ENCODE data around the gene SCYL2.

Gene SCYL2

DNA sequence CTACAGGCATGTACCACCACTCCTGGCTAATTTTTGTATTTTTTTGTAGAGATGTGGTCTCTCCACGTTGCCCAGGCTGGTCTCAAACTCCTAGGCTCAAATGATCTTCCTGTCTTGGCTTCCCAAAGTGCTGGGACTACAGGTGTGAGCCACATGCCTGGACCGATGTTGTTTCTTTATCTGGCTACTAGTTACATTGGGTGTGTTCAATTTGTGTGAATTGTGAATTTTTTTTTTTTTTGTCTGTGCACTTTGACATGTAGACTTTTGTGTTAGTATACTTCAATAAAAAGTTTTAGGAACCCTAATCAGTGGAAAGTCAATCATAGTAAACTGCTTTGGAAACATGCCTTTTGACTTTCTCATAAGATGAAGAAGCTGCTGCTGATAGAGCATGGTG lies 65.9 kb downstream of the SCYL2 start (continued):
- no peak for TF ChIP-seq ESRRG (CRISPR knock-in tag; IDR thresholded peaks at IDR 0.05)
- TF ChIP-seq, protein P1, sequence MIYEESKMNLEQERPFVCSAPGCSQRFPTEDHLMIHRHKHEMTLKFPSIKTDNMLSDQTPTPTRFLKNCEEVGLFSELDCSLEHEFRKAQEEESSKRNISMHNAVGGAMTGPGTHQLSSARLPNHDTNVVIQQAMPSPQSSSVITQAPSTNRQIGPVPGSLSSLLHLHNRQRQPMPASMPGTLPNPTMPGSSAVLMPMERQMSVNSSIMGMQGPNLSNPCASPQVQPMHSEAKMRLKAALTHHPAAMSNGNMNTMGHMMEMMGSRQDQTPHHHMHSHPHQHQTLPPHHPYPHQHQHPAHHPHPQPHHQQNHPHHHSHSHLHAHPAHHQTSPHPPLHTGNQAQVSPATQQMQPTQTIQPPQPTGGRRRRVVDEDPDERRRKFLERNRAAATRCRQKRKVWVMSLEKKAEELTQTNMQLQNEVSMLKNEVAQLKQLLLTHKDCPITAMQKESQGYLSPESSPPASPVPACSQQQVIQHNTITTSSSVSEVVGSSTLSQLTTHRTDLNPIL (CRISPR knock-in tag; IDR thresholded peaks at IDR 0.05; ENCODE audit: low read depth): no peak

DNA sequence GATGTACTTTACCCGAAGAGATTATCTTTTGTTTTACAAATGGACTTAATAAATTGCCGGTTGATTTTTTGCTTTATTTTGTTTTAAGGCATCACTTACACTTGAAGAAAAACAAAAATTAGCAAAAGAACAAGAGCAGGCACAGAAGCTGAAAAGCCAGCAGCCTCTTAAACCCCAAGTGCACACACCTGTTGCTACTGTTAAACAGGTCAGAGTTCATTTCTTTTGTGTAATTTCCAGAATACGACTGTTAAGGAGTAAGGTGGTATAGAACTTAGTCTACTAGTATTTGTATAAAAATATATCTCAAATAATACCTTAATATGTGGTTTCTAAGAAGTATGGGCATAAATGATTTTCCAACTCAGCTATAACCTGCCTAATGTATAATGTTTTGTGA lies 70.3 kb downstream of the SCYL2 start:
- TF ChIP-seq CSDC2 (CRISPR knock-in tag; IDR thresholded peaks at IDR 0.05) (no peak), ZNF70 (CRISPR knock-in tag; IDR thresholded peaks at IDR 0.05) (no peak), BACH2 (CRISPR knock-in tag; IDR thresholded peaks at IDR 0.05; ENCODE audit: borderline replicate concordance) (no peak), ESRRG (CRISPR knock-in tag; IDR thresholded peaks at IDR 0.05) (no peak), RARB (CRISPR knock-in tag; IDR thresholded peaks at IDR 0.05) (no peak), SNAI2 (CRISPR knock-in tag; IDR thresholded peaks at IDR 0.05) (no peak), OSR1 (CRISPR knock-in tag; IDR thresholded peaks at IDR 0.05) (no peak), ZNF8 (CRISPR knock-in tag; IDR thresholded peaks at IDR 0.05) (no peak), ZC3H10 (CRISPR knock-in tag; IDR thresholded peaks at IDR 0.05) (no peak), ARNTL (CRISPR knock-in tag; IDR thresholded peaks at IDR 0.05; ENCODE audit: borderline replicate concordance, low read depth) (no peak), ZFP3 (CRISPR knock-in tag; IDR thresholded peaks at IDR 0.05) (no peak), TOX (CRISPR knock-in tag; IDR thresholded peaks at IDR 0.05; ENCODE audit: borderline replicate concordance) (no peak), GLIS3 (CRISPR knock-in tag; IDR thresholded peaks at IDR 0.05) (no peak), ISL1 (CRISPR knock-in tag; IDR thresholded peaks at IDR 0.05) (no peak), TCF4 (CRISPR knock-in tag; IDR thresholded peaks at IDR 0.05; ENCODE audit: borderline replicate concordance) (no peak), ZNF565 (CRISPR knock-in tag; conservative IDR thresholded peaks at IDR 0.05; ENCODE audit: low read depth) (no peak)
- TF ChIP-seq, protein P1 (CRISPR knock-in tag; IDR thresholded peaks at IDR 0.05; ENCODE audit: low read depth): no peak
- TF ChIP-seq, protein P2, sequence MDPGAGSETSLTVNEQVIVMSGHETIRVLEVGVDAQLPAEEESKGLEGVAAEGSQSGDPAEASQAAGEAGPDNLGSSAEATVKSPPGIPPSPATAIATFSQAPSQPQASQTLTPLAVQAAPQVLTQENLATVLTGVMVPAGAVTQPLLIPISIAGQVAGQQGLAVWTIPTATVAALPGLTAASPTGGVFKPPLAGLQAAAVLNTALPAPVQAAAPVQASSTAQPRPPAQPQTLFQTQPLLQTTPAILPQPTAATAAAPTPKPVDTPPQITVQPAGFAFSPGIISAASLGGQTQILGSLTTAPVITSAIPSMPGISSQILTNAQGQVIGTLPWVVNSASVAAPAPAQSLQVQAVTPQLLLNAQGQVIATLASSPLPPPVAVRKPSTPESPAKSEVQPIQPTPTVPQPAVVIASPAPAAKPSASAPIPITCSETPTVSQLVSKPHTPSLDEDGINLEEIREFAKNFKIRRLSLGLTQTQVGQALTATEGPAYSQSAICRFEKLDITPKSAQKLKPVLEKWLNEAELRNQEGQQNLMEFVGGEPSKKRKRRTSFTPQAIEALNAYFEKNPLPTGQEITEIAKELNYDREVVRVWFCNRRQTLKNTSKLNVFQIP (CRISPR knock-in tag; IDR thresholded peaks at IDR 0.05; ENCODE audit: borderline replicate concordance, low read depth): no peak
- TF ChIP-seq, protein P3, sequence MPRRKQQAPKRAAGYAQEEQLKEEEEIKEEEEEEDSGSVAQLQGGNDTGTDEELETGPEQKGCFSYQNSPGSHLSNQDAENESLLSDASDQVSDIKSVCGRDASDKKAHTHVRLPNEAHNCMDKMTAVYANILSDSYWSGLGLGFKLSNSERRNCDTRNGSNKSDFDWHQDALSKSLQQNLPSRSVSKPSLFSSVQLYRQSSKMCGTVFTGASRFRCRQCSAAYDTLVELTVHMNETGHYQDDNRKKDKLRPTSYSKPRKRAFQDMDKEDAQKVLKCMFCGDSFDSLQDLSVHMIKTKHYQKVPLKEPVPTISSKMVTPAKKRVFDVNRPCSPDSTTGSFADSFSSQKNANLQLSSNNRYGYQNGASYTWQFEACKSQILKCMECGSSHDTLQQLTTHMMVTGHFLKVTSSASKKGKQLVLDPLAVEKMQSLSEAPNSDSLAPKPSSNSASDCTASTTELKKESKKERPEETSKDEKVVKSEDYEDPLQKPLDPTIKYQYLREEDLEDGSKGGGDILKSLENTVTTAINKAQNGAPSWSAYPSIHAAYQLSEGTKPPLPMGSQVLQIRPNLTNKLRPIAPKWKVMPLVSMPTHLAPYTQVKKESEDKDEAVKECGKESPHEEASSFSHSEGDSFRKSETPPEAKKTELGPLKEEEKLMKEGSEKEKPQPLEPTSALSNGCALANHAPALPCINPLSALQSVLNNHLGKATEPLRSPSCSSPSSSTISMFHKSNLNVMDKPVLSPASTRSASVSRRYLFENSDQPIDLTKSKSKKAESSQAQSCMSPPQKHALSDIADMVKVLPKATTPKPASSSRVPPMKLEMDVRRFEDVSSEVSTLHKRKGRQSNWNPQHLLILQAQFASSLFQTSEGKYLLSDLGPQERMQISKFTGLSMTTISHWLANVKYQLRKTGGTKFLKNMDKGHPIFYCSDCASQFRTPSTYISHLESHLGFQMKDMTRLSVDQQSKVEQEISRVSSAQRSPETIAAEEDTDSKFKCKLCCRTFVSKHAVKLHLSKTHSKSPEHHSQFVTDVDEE (CRISPR knock-in tag; IDR thresholded peaks at IDR 0.05): no peak
- TF ChIP-seq, protein P4, sequence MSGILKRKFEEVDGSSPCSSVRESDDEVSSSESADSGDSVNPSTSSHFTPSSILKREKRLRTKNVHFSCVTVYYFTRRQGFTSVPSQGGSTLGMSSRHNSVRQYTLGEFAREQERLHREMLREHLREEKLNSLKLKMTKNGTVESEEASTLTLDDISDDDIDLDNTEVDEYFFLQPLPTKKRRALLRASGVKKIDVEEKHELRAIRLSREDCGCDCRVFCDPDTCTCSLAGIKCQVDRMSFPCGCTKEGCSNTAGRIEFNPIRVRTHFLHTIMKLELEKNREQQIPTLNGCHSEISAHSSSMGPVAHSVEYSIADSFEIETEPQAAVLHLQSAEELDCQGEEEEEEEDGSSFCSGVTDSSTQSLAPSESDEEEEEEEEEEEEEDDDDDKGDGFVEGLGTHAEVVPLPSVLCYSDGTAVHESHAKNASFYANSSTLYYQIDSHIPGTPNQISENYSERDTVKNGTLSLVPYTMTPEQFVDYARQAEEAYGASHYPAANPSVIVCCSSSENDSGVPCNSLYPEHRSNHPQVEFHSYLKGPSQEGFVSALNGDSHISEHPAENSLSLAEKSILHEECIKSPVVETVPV (CRISPR knock-in tag; IDR thresholded peaks at IDR 0.05): no peak
- ATAC-seq: no peak

DNA sequence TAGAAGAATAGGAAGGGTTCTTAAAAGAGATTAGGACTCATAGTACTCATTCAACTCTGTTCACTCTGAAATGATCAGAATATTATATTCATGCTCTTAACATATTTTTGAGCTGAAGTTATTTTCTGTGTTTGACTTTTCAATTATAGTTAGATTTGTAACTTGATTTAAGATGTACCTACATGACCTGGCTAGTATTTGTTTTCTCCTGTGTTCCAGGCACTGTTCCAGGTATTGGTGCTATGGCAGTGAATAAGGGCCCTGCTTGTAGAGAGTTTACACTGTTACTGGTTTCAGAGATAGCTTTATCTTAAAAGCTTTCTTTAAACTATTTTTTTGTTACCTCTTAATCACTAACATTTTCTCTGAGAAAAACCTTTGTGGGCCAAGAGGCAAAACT lies 70.8 kb downstream of the SCYL2 start:
- ATAC-seq: no peak
- TF ChIP-seq, protein P2 (CRISPR knock-in tag; IDR thresholded peaks at IDR 0.05; ENCODE audit: borderline replicate concordance, low read depth): no peak
- TF ChIP-seq ZNF565 (CRISPR knock-in tag; conservative IDR thresholded peaks at IDR 0.05; ENCODE audit: low read depth): no peak
- no peak for TF ChIP-seq CSDC2 (CRISPR knock-in tag; IDR thresholded peaks at IDR 0.05)
- TF ChIP-seq, protein P1 (CRISPR knock-in tag; IDR thresholded peaks at IDR 0.05; ENCODE audit: low read depth): no peak
- no peak for TF ChIP-seq ESRRG (CRISPR knock-in tag; IDR thresholded peaks at IDR 0.05)
- TF ChIP-seq, protein P4 (CRISPR knock-in tag; IDR thresholded peaks at IDR 0.05): no peak
- no peak for TF ChIP-seq BACH2 (CRISPR knock-in tag; IDR thresholded peaks at IDR 0.05; ENCODE audit: borderline replicate concordance)
- no peak for TF ChIP-seq ZNF70 (CRISPR knock-in tag; IDR thresholded peaks at IDR 0.05)
- TF ChIP-seq PPARA (CRISPR knock-in tag; IDR thresholded peaks at IDR 0.05; ENCODE audit: borderline replicate concordance): no peak
- TF ChIP-seq ZNF8 (CRISPR knock-in tag; IDR thresholded peaks at IDR 0.05): no peak
- TF ChIP-seq SNAI2 (CRISPR knock-in tag; IDR thresholded peaks at IDR 0.05): no peak
- no peak for TF ChIP-seq ZFP30 (CRISPR knock-in tag; IDR thresholded peaks at IDR 0.05)
